C1 segment of cervical spinal cord (tissue), 14 donors: ENCODE data around the gene PDSS1.
"Not testable (repeated sequence)": the region's sequence is repeated elsewhere in the genome, so short reads cannot be mapped to it uniquely, and the experiment has no call there.

Experiments used
- DNase-seq, 14 donors: peaks; one replicate each; lab custom pipeline; 2025; lab: John Stamatoyannopoulos, UW

Gene PDSS1

GRCh38 chr10:26738301-26738911, 40.9 kb downstream of the PDSS1 start:
- DNase-seq, result no peak

GRCh38 chr10:26739071-26739631, 41.6 kb downstream of the PDSS1 start:
- DNase-seq, result no peak

- no peak for DNase-seq
Measured at GRCh38 chr10:26741368-26741767, 43.9 kb downstream of the PDSS1 start.

- DNase-seq, result no peak
Measured at GRCh38 chr10:26743091-26743490, 45.6 kb downstream of the PDSS1 start.

- no peak for DNase-seq
Measured at GRCh38 chr10:26743841-26744240, 46.3 kb downstream of the PDSS1 start.

- no peak for DNase-seq
Measured at GRCh38 chr10:26746061-26746460, 48.6 kb downstream of the PDSS1 start.

GRCh38 chr10:26755443-26755903, 58.0 kb downstream of the PDSS1 start:
- no peak for DNase-seq

- DNase-seq, result no peak
Measured at GRCh38 chr10:26759008-26759407, 61.5 kb downstream of the PDSS1 start.

GRCh38 chr10:26765549-26765948, 68.0 kb downstream of the PDSS1 start:
- DNase-seq, result no peak

- no peak for DNase-seq
Measured at GRCh38 chr10:26770069-26770468, 72.6 kb downstream of the PDSS1 start.

- DNase-seq, result no peak
Measured at GRCh38 chr10:26773633-26774032, 76.1 kb downstream of the PDSS1 start.

GRCh38 chr10:26776258-26776657, 78.8 kb downstream of the PDSS1 start:
- DNase-seq, result no peak

GRCh38 chr10:26777686-26778085, 80.2 kb downstream of the PDSS1 start:
- no peak for DNase-seq

GRCh38 chr10:26779176-26779860, 81.8 kb downstream of the PDSS1 start:
- DNase-seq, result no peak

GRCh38 chr10:26780106-26780792, 82.7 kb downstream of the PDSS1 start:
- no peak for DNase-seq

- peak in 3 of 14 donors; percentile 10 to 36 (median 13) for DNase-seq
Measured at GRCh38 chr10:26780793-26781601, 83.5 kb downstream of the PDSS1 start.

- DNase-seq, result no peak
Measured at GRCh38 chr10:26781797-26782196, 84.3 kb downstream of the PDSS1 start.

GRCh38 chr10:26787362-26787761, 89.9 kb downstream of the PDSS1 start:
- peak in 1 of 14 donors; percentile 86 for DNase-seq

- DNase-seq, result not testable (repeated sequence)
Measured at GRCh38 chr10:26789779-26790178, 92.3 kb downstream of the PDSS1 start.

GRCh38 chr10:26790221-26790995, 92.9 kb downstream of the PDSS1 start:
- DNase-seq, result no peak
